Muscle layer of duodenum (tissue), 2 donors: Measurements from ENCODE around the gene GSTP1.
"Not testable (repeated sequence)": the region's sequence is repeated elsewhere in the genome, so short reads cannot be mapped to it uniquely, and the experiment has no call there.

Experiments
- H3K27ac ChIP-seq: one replicate; pipeline ENCODE4 v1.7.0; 2013; ENCODE audit warnings: mild to moderate bottlenecking, low read length
- H3K27me3 ChIP-seq: one replicate; pipeline ENCODE4 v1.7.0; 2013; ENCODE audit warnings: low read depth, mild to moderate bottlenecking, control low read depth, low read length
- H3K36me3 ChIP-seq, 2 donors: one replicate each; pipeline ENCODE4 v1.7.0; 2013; ENCODE audit warnings: low read length in 2 of 2, control low read depth in 1 of 2, mild to moderate bottlenecking in 1 of 2; ENCODE audit not compliant: insufficient read depth in 2 of 2, control insufficient read depth in 1 of 2
- H3K4me1 ChIP-seq, 2 donors: one replicate each; pipeline ENCODE4 v1.7.0; 2013; ENCODE audit warnings: low read length in 2 of 2, mild to moderate bottlenecking in 2 of 2, control low read depth in 1 of 2, moderate library complexity in 1 of 2; ENCODE audit not compliant: insufficient read depth in 2 of 2, control insufficient read depth in 1 of 2
- H3K4me3 ChIP-seq, 2 donors: one replicate each; pipeline ENCODE4 v1.7.0; 2013; ENCODE audit warnings: low read length in 2 of 2, low read depth in 1 of 2, mild to moderate bottlenecking in 1 of 2
- H3K9me3 ChIP-seq, 2 donors: one replicate each; pipeline ENCODE4 v1.7.0; 2013; ENCODE audit warnings: low read length in 2 of 2, control low read depth in 1 of 2, mild to moderate bottlenecking in 1 of 2; ENCODE audit not compliant: control insufficient read depth in 1 of 2
- donor health status: healthy.

The GSTP1 gene

DNA sequence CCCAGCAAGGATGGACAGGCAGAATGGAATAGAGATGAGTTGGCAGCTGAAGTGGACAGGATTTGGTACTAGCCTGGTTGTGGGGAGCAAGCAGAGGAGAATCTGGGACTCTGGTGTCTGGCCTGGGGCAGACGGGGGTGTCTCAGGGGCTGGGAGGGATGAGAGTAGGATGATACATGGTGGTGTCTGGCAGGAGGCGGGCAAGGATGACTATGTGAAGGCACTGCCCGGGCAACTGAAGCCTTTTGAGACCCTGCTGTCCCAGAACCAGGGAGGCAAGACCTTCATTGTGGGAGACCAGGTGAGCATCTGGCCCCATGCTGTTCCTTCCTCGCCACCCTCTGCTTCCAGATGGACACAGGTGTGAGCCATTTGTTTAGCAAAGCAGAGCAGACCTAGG, 2.3 kb downstream of the GSTP1 start:
- Histone ChIP-seq H3K36me3 (peaks cover 6 to 30% of the 10 kb centered on the region in 2 donors), H3K27ac (no peak overlapping the region), H3K4me1 (peaks cover 5 to 18% of the 10 kb centered on the region in 2 donors), H3K9me3 (no peaks in the 10 kb centered on the region), H3K4me3 (no peak overlapping the region), H3K27me3 (no peaks in the 10 kb centered on the region)

DNA sequence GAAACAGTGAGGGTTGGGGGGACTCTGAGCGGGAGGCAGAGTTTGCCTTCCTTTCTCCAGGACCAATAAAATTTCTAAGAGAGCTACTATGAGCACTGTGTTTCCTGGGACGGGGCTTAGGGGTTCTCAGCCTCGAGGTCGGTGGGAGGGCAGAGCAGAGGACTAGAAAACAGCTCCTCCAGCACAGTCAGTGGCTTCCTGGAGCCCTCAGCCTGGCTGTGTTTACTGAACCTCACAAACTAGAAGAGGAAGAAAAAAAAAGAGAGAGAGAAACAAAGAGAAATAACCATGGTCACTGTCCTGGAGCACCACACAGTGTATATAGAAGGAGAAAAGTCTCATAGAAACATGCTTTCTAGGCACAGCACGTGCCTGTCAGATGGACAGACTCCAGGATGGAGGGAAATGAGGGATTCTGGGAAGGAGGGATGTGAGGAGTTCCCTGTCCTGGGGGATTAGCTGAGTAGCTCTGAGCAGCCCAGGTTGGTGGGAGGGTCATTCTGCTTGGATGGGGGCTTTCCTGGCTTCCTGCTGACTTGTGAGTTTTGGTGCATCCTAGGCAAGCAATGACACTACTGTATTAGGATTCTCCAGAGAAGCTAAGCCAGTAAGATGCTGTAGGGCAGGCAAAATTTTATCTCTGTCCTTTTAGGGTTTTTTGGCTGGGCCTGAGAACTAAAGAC, 3.1 kb downstream of the GSTP1 start:
- Histone ChIP-seq H3K27ac (no peak overlapping the region), H3K36me3 (peaks cover 6 to 30% of the 10 kb centered on the region in 2 donors), H3K9me3 (no peaks in the 10 kb centered on the region), H3K27me3 (no peaks in the 10 kb centered on the region), H3K4me1 (peaks cover 5 to 18% of the 10 kb centered on the region in 2 donors), H3K4me3 (no peak overlapping the region)

DNA sequence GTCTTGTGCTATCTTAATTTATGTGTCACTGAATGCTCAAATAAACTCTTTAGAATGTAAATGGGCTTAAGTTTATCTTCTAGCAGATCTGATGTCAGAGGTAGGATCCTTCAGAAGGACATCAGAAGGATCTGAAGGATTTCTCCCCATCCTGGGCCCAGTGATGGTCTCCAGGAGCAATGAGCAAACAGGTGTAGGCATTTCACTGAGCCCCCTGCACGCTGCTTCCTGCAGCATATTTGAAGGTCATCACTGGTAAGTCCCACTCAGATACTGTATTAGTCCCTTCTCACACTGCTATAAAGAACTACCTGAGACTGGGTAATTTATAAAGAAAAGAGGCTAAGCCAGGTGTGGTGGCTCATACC, 4.5 kb downstream of the GSTP1 start:
- H3K27ac ChIP-seq, result no peak overlapping the region
- H3K27me3 ChIP-seq, result no peaks in the 10 kb centered on the region
- peaks cover 6 to 30% of the 10 kb centered on the region in 2 donors for H3K36me3 ChIP-seq
- no peaks in the 10 kb centered on the region for H3K9me3 ChIP-seq
- peaks cover 5 to 18% of the 10 kb centered on the region in 2 donors for H3K4me1 ChIP-seq
- no peak overlapping the region for H3K4me3 ChIP-seq

DNA sequence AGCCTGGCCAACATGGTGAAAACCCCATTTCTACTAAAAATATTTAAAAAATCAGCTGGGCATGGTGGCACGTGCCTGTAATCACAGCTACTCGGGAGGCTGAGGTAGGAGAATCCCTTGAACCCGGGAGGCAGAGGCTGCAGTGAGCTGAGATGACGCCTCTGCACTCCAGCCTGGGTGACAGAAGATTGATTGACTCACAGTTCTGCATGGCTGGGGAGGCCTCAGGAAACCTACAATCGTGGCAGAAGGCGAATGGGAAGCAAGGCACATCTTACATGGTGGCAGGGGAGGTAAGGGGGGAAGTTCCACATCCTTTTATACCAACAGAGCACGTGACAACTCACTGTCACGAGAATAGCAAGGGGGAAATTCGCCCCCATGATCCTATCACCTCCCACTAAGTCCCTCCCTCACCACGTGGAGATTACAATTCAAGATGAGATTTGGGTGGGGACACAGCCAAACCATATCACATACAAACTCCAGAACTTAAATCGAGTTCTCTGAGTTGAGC, 5.3 kb downstream of the GSTP1 start:
- H3K36me3 ChIP-seq, result peaks cover 6 to 30% of the 10 kb centered on the region in 2 donors
- H3K27ac ChIP-seq, H3K27me3 ChIP-seq, H3K4me3 ChIP-seq, H3K9me3 ChIP-seq: not testable (repeated sequence)
- peaks cover 5 to 18% of the 10 kb centered on the region in 2 donors for H3K4me1 ChIP-seq

DNA sequence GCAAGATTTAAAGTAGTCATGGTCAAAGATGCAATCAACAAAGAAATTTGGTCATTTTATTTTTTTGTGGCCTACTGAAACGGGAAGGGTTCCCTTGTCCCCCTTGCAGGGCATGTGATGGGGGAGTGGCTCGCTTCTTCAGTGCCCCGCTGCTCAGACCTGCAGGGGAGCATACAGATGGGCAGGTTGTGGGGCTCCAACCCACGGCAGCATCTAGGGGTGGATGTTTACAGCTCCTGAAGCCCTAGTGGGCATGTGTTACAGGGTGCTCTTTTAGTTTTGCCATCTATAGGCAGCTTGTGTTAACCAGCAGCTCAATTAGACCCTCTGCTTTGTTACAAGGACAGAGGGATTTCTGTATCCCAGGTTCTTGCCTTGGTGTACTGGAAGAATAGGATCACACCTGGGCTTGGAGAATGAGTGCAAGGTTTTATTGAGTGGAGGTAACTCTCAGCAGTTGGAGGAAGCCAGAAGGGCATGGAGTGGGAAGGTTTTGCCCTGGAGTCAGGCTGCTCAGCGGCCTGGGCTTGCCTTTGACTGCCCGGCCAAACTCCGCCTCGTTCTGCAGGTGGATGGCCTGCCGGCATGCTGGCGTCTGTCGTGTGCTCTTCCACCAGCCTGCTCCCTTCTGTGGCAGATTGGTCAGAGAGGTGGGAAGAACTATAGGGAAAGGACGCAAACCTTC, 9.4 kb downstream of the GSTP1 start:
- no peaks in the 10 kb centered on the region for H3K27me3 ChIP-seq
- H3K4me1 ChIP-seq, result no peaks in the 10 kb centered on the region
- H3K9me3 ChIP-seq, result no peaks in the 10 kb centered on the region
- H3K4me3 ChIP-seq, result no peak overlapping the region
- no peak overlapping the region for H3K27ac ChIP-seq
- peaks cover 0 to 3% of the 10 kb centered on the region in 2 donors for H3K36me3 ChIP-seq

DNA sequence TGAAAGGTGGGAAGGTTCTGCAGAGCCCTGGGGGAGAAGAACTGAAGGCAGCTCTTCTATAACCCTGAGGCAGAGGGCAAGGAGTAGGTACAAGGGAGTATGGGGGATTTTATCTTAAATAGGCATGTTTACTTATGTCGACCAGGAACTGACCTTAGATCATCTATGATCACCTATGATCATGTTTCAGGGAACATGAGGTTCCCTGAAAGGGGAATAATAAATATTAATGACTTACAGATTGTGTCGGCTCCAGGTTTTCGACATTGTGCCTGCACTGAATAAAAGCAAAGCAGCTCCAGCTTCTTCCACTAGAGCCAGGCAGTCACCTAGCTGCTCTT, 9.9 kb downstream of the GSTP1 start:
- no peaks in the 10 kb centered on the region for H3K9me3 ChIP-seq
- no peaks in the 10 kb centered on the region for H3K36me3 ChIP-seq
- H3K4me1 ChIP-seq, result no peaks in the 10 kb centered on the region
- H3K4me3 ChIP-seq, result no peak overlapping the region
- H3K27ac ChIP-seq, result no peak overlapping the region
- H3K27me3 ChIP-seq, result no peaks in the 10 kb centered on the region

DNA sequence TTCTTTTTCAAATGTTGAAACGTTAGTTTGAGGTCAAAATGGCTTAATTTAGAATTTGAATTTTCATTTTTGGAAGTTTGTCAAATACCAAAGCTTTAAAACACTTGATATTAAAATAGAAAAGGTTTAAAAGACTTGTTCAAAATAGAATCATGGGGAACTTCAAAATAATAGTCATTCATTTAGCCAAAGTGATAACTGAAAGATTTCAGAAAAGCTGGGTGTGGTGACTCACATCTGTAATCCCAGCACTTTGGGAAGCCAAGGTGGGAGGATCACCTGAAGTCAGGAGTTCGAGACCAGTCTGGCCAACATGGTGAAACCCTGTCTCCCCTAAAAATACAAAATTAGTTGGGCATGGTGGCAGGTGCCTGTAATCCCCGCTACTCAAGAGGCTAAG, 10.9 kb downstream of the GSTP1 start:
- Histone ChIP-seq H3K27ac (no peak overlapping the region), H3K4me1 (no peaks in the 10 kb centered on the region), H3K27me3 (no peaks in the 10 kb centered on the region), H3K36me3 (no peaks in the 10 kb centered on the region), H3K4me3 (no peak overlapping the region), H3K9me3 (no peaks in the 10 kb centered on the region)

DNA sequence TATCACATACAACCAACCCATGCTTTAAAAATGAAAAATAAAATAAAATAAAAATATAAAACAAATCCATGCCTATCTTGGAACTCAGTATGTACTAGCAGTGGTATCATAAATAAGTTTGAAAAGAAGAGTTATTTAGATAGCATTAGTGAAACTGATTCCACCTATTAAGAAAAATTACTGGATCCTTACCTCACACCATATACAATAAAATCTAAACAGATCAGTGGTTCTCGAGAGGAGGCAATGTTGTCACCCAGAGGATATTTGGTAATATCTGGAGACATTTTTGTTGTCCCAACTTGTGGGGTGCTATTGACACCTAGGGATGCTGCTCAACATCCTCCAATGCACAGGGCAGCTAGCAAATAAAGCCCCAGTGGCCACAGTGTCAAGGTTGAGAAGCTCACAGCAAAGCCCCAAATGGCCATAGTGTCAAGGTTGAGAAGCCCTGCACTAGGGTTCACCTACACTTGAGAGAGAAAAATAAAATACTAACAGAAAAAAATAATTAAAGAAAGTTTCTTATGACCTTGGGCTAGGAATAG, 13.2 kb downstream of the GSTP1 start:
- H3K4me1 ChIP-seq, result no peaks in the 10 kb centered on the region
- no peaks in the 10 kb centered on the region for H3K27me3 ChIP-seq
- no peak overlapping the region for H3K4me3 ChIP-seq
- no peaks in the 10 kb centered on the region for H3K36me3 ChIP-seq
- no peak overlapping the region for H3K27ac ChIP-seq
- H3K9me3 ChIP-seq, result no peaks in the 10 kb centered on the region

DNA sequence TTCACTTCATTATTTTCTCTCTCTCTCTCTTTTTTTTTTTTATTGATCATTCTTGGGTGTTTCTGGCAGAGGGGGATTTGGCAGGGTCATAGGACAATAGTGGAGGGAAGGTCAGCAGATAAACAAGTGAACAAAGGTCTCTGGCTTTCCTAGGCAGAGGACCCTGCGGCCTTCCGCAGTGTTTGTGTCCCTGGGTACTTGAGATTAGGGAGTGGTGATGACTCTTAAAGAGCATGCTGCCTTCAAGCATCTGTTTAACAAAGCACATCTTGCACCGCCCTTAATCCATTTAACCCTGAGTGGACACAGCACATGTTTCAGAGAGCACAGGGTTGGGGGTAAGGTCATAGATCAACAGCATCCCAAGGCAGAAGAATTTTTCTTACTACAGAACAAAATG, 13.8 kb downstream of the GSTP1 start:
- not testable (repeated sequence) for H3K4me1 ChIP-seq, H3K27me3 ChIP-seq, H3K4me3 ChIP-seq, H3K27ac ChIP-seq, H3K36me3 ChIP-seq, H3K9me3 ChIP-seq

DNA sequence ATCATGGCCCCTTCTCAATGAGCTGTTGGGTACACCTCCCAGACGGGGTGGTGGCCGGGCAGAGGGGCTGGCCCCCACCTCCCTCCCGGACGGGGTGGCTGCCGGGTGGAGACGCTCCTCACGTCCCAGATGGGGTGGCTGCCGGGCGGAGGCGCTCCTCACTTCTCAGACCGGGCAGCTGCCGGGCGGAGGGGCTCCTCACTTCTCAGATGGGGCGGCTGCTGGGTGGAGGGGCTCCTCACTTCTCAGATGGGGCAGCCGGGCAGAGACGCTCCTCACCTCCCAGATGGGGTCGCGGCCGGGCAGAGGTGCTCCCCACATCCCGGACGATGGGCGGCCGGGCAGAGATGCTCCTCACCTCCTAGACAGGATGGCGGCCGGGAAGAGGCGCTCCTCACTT, 14.4 kb downstream of the GSTP1 start:
- H3K36me3 ChIP-seq, H3K4me3 ChIP-seq, H3K27me3 ChIP-seq, H3K4me1 ChIP-seq, H3K27ac ChIP-seq, H3K9me3 ChIP-seq: not testable (repeated sequence)

DNA sequence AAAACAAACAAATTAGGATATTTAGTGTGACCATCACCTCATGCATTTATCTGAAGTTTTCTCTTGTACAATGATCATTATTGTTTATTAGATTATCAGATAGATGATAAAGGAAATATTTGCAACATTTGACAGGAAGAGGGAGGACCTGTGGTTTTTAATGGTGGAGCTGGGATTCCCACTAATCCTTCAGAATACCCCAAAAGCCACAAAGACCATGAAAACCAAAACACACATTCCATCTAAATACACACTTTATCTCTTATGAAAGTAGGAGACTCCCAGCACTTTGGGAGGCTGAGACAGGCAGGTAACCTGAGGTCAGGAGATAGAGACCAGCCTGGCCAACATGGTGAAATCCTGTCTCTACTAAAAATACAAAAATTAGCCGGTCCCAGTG, 15.5 kb downstream of the GSTP1 start:
- H3K27me3 ChIP-seq, result no peaks in the 10 kb centered on the region
- H3K9me3 ChIP-seq, result no peaks in the 10 kb centered on the region
- no peak overlapping the region for H3K4me3 ChIP-seq
- no peak overlapping the region for H3K27ac ChIP-seq
- H3K4me1 ChIP-seq, result no peaks in the 10 kb centered on the region
- H3K36me3 ChIP-seq, result no peaks in the 10 kb centered on the region
